ENCODE data around the gene HIPK2. TPM values are rescaled to one million over a fixed set of nuclear protein-coding genes. Genes with fewer than 3 reads are reported as not detected.

HIPK2 gene
- total RNA-seq, 2 experiments from 2014 or later = 6.2 to 7.9 TPM

- H3K4me2 ChIP-seq (ENCODE audit: low read length) = no peak overlapping the region
- ChIA-PET CTCF (ENCODE audit: unreplicated experiment) (no interaction called here), POLR2A (no interaction called here)
- H3K79me2 ChIP-seq (ENCODE audit: insufficient read depth, low read depth, low read length) = no peaks in the 10 kb centered on the region
- TF ChIP-seq CTCF (conservative IDR thresholded peaks at IDR 0.05; ENCODE audit: low read length) = no peak
- no peak for TF ChIP-seq EZH2phosphoT487 (IDR thresholded peaks at IDR 0.05; ENCODE audit: borderline replicate concordance, low read depth, low read length)
- intact Hi-C loops (cut with micrococcal nuclease; ENCODE audit: unreplicated experiment) = no loop called here
- BruUV-seq (replicated peaks) = no TSS peak
- H3K36me3 ChIP-seq (ENCODE audit: insufficient read depth, low read length) = no peaks in the 10 kb centered on the region
- no peaks in the 10 kb centered on the region for H3K9me2 ChIP-seq (ENCODE audit: insufficient read depth, low read length)
- H2AFZ ChIP-seq (ENCODE audit: low read length) = no peak overlapping the region
- H3K9me3 ChIP-seq (ENCODE audit: low read length) = no peaks in the 10 kb centered on the region
- no peaks in the 10 kb centered on the region for H4K20me1 ChIP-seq (ENCODE audit: insufficient read depth, low read length)
- H3K4me1 ChIP-seq (ENCODE audit: insufficient read depth, low read length, poor library complexity, severe bottlenecking) = no peaks in the 10 kb centered on the region
- no peak for DNase-seq (ENCODE audit: low spot score)
- H3K4me3 ChIP-seq (ENCODE audit: low read depth, low read length, poor library complexity, severe bottlenecking) = no peak overlapping the region
- no peak overlapping the region for H3K27ac ChIP-seq (ENCODE audit: low read depth, low read length, poor library complexity, severe bottlenecking)
These were observed 206.6 kb downstream of the HIPK2 start for GRCh38 chr7:139571190-139571589.

- Histone ChIP-seq H3K4me1 (ENCODE audit: insufficient read depth, low read length, poor library complexity, severe bottlenecking) (no peaks in the 10 kb centered on the region), H4K20me1 (ENCODE audit: insufficient read depth, low read length) (no peaks in the 10 kb centered on the region), H3K9me3 (ENCODE audit: low read length) (no peaks in the 10 kb centered on the region), H3K4me3 (ENCODE audit: low read depth, low read length, poor library complexity, severe bottlenecking) (no peak overlapping the region), H3K36me3 (ENCODE audit: insufficient read depth, low read length) (no peaks in the 10 kb centered on the region), H3K4me2 (ENCODE audit: low read length) (no peak overlapping the region), H3K27ac (ENCODE audit: low read depth, low read length, poor library complexity, severe bottlenecking) (no peak overlapping the region), H2AFZ (ENCODE audit: low read length) (no peak overlapping the region), H3K9me2 (ENCODE audit: insufficient read depth, low read length) (no peaks in the 10 kb centered on the region), H3K79me2 (ENCODE audit: insufficient read depth, low read depth, low read length) (no peaks in the 10 kb centered on the region)
- no peak for TF ChIP-seq EZH2phosphoT487 (IDR thresholded peaks at IDR 0.05; ENCODE audit: borderline replicate concordance, low read depth, low read length)
- TF ChIP-seq CTCF (conservative IDR thresholded peaks at IDR 0.05; ENCODE audit: low read length) = no peak
- ChIA-PET CTCF (ENCODE audit: unreplicated experiment) (no interaction called here), POLR2A (no interaction called here)
- no peak for DNase-seq (ENCODE audit: low spot score)
- BruUV-seq (replicated peaks) = no TSS peak
- intact Hi-C loops (cut with micrococcal nuclease; ENCODE audit: unreplicated experiment) = no loop called here
These were observed 207.2 kb downstream of the HIPK2 start for GRCh38 chr7:139570626-139571025.

GRCh38 chr7:139570119-139570518, 207.7 kb downstream of the HIPK2 start:
- Histone ChIP-seq H4K20me1 (ENCODE audit: insufficient read depth, low read length) (no peaks in the 10 kb centered on the region), H3K4me2 (ENCODE audit: low read length) (no peak overlapping the region), H3K9me2 (ENCODE audit: insufficient read depth, low read length) (no peaks in the 10 kb centered on the region), H3K36me3 (ENCODE audit: insufficient read depth, low read length) (no peaks in the 10 kb centered on the region), H3K79me2 (ENCODE audit: insufficient read depth, low read depth, low read length) (no peaks in the 10 kb centered on the region), H3K9me3 (ENCODE audit: low read length) (no peaks in the 10 kb centered on the region), H3K27ac (ENCODE audit: low read depth, low read length, poor library complexity, severe bottlenecking) (no peak overlapping the region), H3K4me1 (ENCODE audit: insufficient read depth, low read length, poor library complexity, severe bottlenecking) (no peaks in the 10 kb centered on the region), H3K4me3 (ENCODE audit: low read depth, low read length, poor library complexity, severe bottlenecking) (no peak overlapping the region), H2AFZ (ENCODE audit: low read length) (no peak overlapping the region)
- ChIA-PET CTCF (ENCODE audit: unreplicated experiment) (interaction anchor here (0.6 kb wide), 1 partner anchor 550 kb away, joined by 11 read pairs; no protein-coding TSS in a partner anchor), POLR2A (no interaction called here)
- no peak for DNase-seq (ENCODE audit: low spot score)
- TF ChIP-seq CTCF (conservative IDR thresholded peaks at IDR 0.05; ENCODE audit: low read length) = no peak
- no peak for TF ChIP-seq EZH2phosphoT487 (IDR thresholded peaks at IDR 0.05; ENCODE audit: borderline replicate concordance, low read depth, low read length)
- intact Hi-C loops (cut with micrococcal nuclease; ENCODE audit: unreplicated experiment) = no loop called here
- no TSS peak for BruUV-seq (replicated peaks)
